Measurements from ENCODE around the gene USP16. TPM values are rescaled to one million over a fixed set of nuclear protein-coding genes. Genes with fewer than 3 reads are reported as not detected.

The USP16 gene
- total and polyA plus RNA-seq, 2 of the 13 experiments (the other 11 are each of a cell fraction or from before 2014, with no cell fraction given): 16.5 to 46.9 TPM

DNA sequence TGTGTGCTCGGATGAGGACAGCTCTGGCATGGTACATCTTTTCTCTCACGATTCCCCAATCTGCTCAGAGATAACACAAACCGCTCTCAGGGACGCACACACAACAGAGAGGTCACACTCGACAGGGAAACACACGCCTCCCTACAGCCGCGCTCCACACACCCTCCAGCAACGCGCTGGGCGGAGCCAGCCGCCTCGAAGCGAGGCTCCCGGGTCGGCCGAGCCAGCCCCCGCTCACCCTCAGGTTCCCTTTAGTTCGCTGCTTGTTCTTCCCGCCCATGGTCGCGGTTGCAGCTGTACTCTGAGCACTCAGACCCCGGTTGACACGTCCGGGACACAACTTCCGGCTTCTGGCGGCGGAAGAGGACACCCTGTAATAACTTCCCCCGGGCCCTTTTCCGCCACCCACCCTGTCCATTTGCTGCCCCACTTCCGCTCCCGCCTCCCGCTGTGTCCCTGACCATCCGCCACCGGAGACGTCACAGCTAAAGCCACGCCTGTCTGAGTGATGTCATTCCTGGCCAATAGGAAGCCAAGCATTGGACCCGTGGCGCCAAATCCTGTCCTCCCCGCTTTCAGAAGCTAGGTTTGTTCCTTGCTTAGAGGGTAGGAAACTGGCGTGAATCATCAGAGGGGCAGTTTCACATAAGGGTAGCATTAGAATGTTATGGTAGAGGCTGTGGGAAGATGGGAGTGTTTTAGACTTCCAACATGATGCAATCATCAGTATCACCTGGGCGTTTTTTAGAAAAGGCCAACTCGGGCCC is 31.8 kb upstream of the USP16 start, which contains the start of gene LTN1 (continued):
- TF ChIP-seq, protein P1, sequence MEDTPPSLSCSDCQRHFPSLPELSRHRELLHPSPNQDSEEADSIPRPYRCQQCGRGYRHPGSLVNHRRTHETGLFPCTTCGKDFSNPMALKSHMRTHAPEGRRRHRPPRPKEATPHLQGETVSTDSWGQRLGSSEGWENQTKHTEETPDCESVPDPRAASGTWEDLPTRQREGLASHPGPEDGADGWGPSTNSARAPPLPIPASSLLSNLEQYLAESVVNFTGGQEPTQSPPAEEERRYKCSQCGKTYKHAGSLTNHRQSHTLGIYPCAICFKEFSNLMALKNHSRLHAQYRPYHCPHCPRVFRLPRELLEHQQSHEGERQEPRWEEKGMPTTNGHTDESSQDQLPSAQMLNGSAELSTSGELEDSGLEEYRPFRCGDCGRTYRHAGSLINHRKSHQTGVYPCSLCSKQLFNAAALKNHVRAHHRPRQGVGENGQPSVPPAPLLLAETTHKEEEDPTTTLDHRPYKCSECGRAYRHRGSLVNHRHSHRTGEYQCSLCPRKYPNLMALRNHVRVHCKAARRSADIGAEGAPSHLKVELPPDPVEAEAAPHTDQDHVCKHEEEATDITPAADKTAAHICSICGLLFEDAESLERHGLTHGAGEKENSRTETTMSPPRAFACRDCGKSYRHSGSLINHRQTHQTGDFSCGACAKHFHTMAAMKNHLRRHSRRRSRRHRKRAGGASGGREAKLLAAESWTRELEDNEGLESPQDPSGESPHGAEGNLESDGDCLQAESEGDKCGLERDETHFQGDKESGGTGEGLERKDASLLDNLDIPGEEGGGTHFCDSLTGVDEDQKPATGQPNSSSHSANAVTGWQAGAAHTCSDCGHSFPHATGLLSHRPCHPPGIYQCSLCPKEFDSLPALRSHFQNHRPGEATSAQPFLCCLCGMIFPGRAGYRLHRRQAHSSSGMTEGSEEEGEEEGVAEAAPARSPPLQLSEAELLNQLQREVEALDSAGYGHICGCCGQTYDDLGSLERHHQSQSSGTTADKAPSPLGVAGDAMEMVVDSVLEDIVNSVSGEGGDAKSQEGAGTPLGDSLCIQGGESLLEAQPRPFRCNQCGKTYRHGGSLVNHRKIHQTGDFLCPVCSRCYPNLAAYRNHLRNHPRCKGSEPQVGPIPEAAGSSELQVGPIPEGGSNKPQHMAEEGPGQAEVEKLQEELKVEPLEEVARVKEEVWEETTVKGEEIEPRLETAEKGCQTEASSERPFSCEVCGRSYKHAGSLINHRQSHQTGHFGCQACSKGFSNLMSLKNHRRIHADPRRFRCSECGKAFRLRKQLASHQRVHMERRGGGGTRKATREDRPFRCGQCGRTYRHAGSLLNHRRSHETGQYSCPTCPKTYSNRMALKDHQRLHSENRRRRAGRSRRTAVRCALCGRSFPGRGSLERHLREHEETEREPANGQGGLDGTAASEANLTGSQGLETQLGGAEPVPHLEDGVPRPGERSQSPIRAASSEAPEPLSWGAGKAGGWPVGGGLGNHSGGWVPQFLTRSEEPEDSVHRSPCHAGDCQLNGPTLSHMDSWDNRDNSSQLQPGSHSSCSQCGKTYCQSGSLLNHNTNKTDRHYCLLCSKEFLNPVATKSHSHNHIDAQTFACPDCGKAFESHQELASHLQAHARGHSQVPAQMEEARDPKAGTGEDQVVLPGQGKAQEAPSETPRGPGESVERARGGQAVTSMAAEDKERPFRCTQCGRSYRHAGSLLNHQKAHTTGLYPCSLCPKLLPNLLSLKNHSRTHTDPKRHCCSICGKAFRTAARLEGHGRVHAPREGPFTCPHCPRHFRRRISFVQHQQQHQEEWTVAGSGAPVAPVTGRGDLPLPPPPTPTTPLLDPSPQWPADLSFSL (CRISPR knock-in tag; IDR thresholded peaks at IDR 0.05): 0 out of 2 replicates have a peak, but pooled peaks have one; percentile 80
- TF ChIP-seq ZNF552 (CRISPR knock-in tag; IDR thresholded peaks at IDR 0.05; ENCODE audit: borderline replicate concordance) (no peak), TSC22D2 (CRISPR knock-in tag; IDR thresholded peaks at IDR 0.05; ENCODE audit: borderline replicate concordance) (no peak; the same call in 1 of the 2 replicates), CCAR2 (optimal IDR thresholded peaks at IDR 0.05; ENCODE audit: low read depth, low read length) (no peak), ZSCAN12 (CRISPR knock-in tag; IDR thresholded peaks at IDR 0.05) (peak; percentile 69; the same call in 1 of the 2 replicates), ESRRA (CRISPR knock-in tag; IDR thresholded peaks at IDR 0.05; ENCODE audit: low read depth) (peak; percentile 26; the same call in 1 of the 2 replicates), NR3C1 (CRISPR knock-in tag; IDR thresholded peaks at IDR 0.05) (no peak), ZNF451 (CRISPR knock-in tag; IDR thresholded peaks at IDR 0.05) (0 out of 2 replicates have a peak, but pooled peaks have one; percentile 68), ZNF629 (CRISPR knock-in tag; conservative IDR thresholded peaks at IDR 0.05) (no peak), MIXL1 (CRISPR knock-in tag; IDR thresholded peaks at IDR 0.05) (no peak; the same call in 1 of the 2 replicates), ZNF792 (CRISPR knock-in tag; IDR thresholded peaks at IDR 0.05) (peak; percentile 44; the same call in 1 of the 2 replicates)
- TF ChIP-seq, protein P2, sequence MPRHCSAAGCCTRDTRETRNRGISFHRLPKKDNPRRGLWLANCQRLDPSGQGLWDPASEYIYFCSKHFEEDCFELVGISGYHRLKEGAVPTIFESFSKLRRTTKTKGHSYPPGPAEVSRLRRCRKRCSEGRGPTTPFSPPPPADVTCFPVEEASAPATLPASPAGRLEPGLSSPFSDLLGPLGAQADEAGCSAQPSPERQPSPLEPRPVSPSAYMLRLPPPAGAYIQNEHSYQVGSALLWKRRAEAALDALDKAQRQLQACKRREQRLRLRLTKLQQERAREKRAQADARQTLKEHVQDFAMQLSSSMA (CRISPR knock-in tag; IDR thresholded peaks at IDR 0.05): peak; percentile 99
- TF ChIP-seq, protein P3, sequence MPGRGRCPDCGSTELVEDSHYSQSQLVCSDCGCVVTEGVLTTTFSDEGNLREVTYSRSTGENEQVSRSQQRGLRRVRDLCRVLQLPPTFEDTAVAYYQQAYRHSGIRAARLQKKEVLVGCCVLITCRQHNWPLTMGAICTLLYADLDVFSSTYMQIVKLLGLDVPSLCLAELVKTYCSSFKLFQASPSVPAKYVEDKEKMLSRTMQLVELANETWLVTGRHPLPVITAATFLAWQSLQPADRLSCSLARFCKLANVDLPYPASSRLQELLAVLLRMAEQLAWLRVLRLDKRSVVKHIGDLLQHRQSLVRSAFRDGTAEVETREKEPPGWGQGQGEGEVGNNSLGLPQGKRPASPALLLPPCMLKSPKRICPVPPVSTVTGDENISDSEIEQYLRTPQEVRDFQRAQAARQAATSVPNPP (CRISPR knock-in tag; IDR thresholded peaks at IDR 0.05): no peak
- TF ChIP-seq, protein P4, sequence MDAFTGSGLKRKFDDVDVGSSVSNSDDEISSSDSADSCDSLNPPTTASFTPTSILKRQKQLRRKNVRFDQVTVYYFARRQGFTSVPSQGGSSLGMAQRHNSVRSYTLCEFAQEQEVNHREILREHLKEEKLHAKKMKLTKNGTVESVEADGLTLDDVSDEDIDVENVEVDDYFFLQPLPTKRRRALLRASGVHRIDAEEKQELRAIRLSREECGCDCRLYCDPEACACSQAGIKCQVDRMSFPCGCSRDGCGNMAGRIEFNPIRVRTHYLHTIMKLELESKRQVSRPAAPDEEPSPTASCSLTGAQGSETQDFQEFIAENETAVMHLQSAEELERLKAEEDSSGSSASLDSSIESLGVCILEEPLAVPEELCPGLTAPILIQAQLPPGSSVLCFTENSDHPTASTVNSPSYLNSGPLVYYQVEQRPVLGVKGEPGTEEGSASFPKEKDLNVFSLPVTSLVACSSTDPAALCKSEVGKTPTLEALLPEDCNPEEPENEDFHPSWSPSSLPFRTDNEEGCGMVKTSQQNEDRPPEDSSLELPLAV (CRISPR knock-in tag; conservative IDR thresholded peaks at IDR 0.05; ENCODE audit: low read depth): no peak
- TF ChIP-seq, protein P5, sequence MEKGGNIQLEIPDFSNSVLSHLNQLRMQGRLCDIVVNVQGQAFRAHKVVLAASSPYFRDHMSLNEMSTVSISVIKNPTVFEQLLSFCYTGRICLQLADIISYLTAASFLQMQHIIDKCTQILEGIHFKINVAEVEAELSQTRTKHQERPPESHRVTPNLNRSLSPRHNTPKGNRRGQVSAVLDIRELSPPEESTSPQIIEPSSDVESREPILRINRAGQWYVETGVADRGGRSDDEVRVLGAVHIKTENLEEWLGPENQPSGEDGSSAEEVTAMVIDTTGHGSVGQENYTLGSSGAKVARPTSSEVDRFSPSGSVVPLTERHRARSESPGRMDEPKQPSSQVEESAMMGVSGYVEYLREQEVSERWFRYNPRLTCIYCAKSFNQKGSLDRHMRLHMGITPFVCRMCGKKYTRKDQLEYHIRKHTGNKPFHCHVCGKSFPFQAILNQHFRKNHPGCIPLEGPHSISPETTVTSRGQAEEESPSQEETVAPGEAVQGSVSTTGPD (CRISPR knock-in tag; IDR thresholded peaks at IDR 0.05): no peak

All from HepG2 (cell line).